ENCODE measurements around the gene KCND3. TPM values are rescaled to one million over a fixed set of nuclear protein-coding genes. Genes with fewer than 3 reads are reported as not detected.

The KCND3 gene
- total RNA-seq, 1 donor from 2014 or later: 0.31 TPM

GRCh38 chr1:111791776-111792175 lies 197.7 kb downstream of the KCND3 start:
- no peak overlapping the region for H3K4me3 Mint-ChIP-seq
- DNase-seq (ENCODE audit: low spot score in 2 of 2, unreplicated experiment in 2 of 2): no peak
- H3K9me3 Mint-ChIP-seq: no peaks in the 10 kb centered on the region
- H3K27me3 Mint-ChIP-seq (ENCODE audit: low read depth): peaks cover 43% of the 10 kb centered on the region
- H3K27ac Mint-ChIP-seq: no peak overlapping the region
- no peak for TF ChIP-seq CTCF (IDR thresholded peaks at IDR 0.05; ENCODE audit: unreplicated experiment)
- H3K36me3 Mint-ChIP-seq: no peaks in the 10 kb centered on the region
- no peaks in the 10 kb centered on the region for H3K4me1 Mint-ChIP-seq

- Mint-ChIP-seq H3K27me3 (ENCODE audit: low read depth) (peaks cover 60% of the 10 kb centered on the region), H3K36me3 (no peaks in the 10 kb centered on the region), H3K9me3 (no peaks in the 10 kb centered on the region), H3K4me1 (no peaks in the 10 kb centered on the region), H3K4me3 (no peak overlapping the region), H3K27ac (no peak overlapping the region)
- no peak for TF ChIP-seq CTCF (IDR thresholded peaks at IDR 0.05; ENCODE audit: unreplicated experiment)
- DNase-seq (ENCODE audit: low spot score in 2 of 2, unreplicated experiment in 2 of 2): no peak
These were observed 199.7 kb downstream of the KCND3 start for GRCh38 chr1:111789666-111790316.

GRCh38 chr1:111789142-111789541 lies 200.3 kb downstream of the KCND3 start:
- no peak for DNase-seq (ENCODE audit: low spot score in 2 of 2, unreplicated experiment in 2 of 2)
- no peak for TF ChIP-seq CTCF (IDR thresholded peaks at IDR 0.05; ENCODE audit: unreplicated experiment)
- Mint-ChIP-seq H3K27ac (no peak overlapping the region), H3K4me3 (no peak overlapping the region), H3K9me3 (no peaks in the 10 kb centered on the region), H3K4me1 (no peaks in the 10 kb centered on the region), H3K27me3 (ENCODE audit: low read depth) (peaks cover 64% of the 10 kb centered on the region), H3K36me3 (no peaks in the 10 kb centered on the region)

GRCh38 chr1:111786669-111787207 lies 202.7 kb downstream of the KCND3 start:
- Mint-ChIP-seq H3K27me3 (ENCODE audit: low read depth) (peaks cover 63% of the 10 kb centered on the region), H3K4me3 (no peak overlapping the region)

GRCh38 chr1:111784273-111784901 lies 205.1 kb downstream of the KCND3 start:
- Mint-ChIP-seq H3K4me1 (no peaks in the 10 kb centered on the region), H3K27ac (no peak overlapping the region), H3K36me3 (no peaks in the 10 kb centered on the region), H3K9me3 (no peaks in the 10 kb centered on the region), H3K27me3 (ENCODE audit: low read depth) (peaks cover 49% of the 10 kb centered on the region), H3K4me3 (no peak overlapping the region)
- no peak for TF ChIP-seq CTCF (IDR thresholded peaks at IDR 0.05; ENCODE audit: unreplicated experiment)
- no peak for DNase-seq (ENCODE audit: low spot score in 2 of 2, unreplicated experiment in 2 of 2)

More at GRCh38 chr1:111786669-111787207, 202.7 kb downstream of the KCND3 start:
- DNase-seq (ENCODE audit: low spot score in 2 of 2, unreplicated experiment in 2 of 2): no peak
- no peaks in the 10 kb centered on the region for H3K36me3 Mint-ChIP-seq
- H3K9me3 Mint-ChIP-seq: no peaks in the 10 kb centered on the region
- H3K4me1 Mint-ChIP-seq: no peaks in the 10 kb centered on the region
- no peak for TF ChIP-seq CTCF (IDR thresholded peaks at IDR 0.05; ENCODE audit: unreplicated experiment)
- no peak overlapping the region for H3K27ac Mint-ChIP-seq
